T-helper 1 cell (primary cell): Measurements from ENCODE around the gene DEPDC5.

ENCODE experiments used
- DNase-seq, 5 donors: peaks; one replicate each; pipeline ENCODE4 v3.0.0-alpha.2; 2012 to 2020

Gene DEPDC5

GRCh38 chr22:31816750-31817149, 62.9 kb downstream of the DEPDC5 start:
- no peak for DNase-seq

DNA sequence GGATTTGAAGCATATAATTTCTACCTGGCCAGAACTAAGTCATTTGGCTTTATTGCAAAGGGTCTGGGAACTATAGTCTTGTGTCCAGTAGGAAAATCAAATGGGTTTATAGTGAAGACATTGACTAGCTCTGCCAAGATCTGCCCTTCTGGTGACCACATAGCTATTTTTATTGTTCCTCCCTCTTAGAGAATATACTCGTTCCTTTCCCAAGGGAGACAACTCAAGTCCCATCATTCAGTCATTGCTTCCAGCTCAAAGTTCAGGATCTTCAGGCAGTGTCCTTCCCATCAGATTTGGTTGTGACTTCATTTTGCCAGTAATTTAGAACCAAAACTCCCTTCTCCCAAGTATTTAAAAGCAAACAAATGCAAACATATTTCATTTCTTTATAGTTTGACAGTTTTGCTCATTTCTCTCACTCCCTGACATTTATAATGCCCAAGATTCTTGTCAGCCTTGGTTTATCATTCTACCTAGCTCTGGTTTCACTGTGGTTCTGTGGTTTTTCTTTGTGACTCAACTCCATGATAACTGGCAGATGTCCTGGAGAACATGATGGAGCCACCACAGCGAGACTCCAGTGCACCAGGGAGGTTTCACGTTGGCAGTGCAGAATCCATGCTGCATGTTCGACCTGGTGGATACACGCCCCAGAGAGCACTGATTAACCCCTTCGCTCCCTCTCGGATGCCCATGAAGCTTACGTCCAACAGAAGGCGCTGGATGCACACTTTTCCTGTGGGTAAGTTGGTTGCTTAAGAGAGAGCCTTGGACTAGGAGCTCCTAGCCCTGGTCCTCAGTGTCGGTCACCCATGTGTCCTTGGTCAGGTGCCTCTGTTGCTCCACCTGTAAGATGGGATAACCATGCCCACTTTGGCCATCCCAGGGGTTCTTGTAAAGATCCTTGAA, 64.9 kb downstream of the DEPDC5 start:
- DNase-seq = peak in 1 of 5 donors; percentile 25

DNA sequence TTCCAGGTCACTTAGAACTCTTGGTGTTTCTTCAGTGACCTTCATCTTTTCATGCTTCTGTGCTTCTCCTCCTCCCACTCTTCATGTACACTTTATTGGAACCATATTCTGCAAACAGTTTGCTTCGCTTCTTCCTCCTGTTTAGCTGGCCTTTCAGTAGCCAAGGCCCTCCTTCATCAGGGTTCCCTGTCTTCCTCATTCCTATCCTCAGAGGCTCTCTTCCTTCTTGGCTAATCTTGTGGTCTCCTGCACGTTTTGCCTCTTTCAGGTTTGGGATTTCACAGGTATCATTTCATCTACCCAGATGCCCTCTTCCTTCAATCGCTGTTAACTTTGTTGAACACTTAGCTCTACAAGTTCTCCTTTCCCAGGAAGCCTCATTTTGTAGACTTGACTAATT, 66.8 kb downstream of the DEPDC5 start:
- no peak for DNase-seq

GRCh38 chr22:31821572-31821971, 67.8 kb downstream of the DEPDC5 start:
- DNase-seq = no peak

- no peak for DNase-seq
These were observed 68.7 kb downstream of the DEPDC5 start for GRCh38 chr22:31822523-31822922.

DNA sequence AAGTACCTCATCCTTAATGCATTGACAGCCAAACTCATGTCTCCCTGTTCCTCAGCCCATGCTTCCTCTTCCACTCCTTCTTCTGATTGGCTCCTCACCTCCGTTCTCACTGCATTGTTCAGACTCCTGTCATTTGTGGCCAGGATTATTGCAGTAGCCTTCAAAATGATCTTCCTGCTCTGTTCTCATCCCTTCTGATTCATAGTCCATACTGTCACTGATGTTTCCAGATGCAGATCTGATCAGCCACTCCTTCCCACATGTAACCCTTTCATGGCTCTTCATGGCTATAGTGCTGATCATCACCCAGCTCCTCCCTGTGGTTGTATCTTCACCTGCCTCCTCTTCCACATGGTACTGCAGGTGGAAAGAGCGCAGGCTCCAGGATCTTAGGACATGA, 71.7 kb downstream of the DEPDC5 start:
- no peak for DNase-seq

GRCh38 chr22:31826443-31826842, 72.6 kb downstream of the DEPDC5 start:
- DNase-seq = no peak

DNA sequence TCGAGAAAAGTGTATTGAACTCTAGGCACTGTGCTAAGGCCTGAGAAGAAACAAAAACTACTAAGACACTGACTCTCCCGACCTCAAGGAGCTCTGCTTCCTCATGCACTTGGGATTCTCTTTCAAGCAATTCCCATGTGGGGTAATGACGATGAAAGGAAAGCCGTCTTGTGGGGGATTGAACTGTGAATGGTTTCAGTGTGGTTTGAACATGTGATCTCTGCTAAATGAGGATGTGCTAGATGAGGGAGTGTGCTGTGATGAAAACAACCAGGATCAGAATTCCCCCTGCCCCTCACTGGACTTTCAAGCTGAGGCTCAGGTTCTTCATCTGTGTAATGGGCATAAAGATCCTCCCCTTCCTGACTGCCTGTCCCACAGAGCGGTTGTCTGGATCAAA, 74.9 kb downstream of the DEPDC5 start:
- no peak for DNase-seq

DNA sequence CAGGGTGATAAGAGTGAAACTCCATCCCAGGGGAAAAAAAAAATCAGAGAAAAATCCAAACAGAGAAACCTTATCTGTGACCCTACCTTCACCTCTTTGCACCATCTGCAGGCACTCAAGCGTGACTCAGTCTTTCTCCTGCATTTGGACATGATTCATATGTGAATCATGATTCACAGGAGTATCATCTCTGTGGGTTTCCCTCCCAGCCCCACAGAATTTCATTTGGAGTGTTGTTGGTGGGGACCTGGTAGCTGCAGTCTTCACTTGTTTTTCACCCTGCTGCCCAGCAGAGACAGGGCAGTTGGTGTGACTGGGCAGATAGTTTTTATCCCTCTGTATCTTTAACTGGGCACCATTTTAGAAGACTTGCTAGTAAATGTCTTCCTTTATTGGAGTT, 75.7 kb downstream of the DEPDC5 start:
- peak in 1 of 5 donors; percentile 52 for DNase-seq

GRCh38 chr22:31830721-31831070, 76.9 kb downstream of the DEPDC5 start:
- no peak for DNase-seq

GRCh38 chr22:31833930-31834329, 80.1 kb downstream of the DEPDC5 start:
- no peak for DNase-seq

DNA sequence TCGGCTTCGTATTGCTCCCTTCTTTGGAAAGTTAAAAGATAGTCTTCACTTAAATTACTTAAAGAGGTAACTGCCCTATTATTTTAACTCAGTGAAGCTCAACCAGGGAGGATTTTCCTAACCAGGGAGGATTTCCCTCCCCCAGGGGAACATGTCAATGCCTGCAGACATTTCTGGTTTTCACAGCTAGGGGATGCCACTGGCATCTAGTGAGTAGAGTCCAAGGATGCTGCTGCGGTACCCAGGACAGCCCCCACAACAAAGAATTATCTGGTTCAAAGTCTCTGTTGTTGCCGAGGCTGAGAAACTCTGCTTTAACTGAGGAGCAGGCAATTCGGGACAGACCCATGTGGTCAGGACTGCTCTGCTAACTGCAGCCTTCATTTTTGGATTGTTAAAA, 82.2 kb downstream of the DEPDC5 start:
- no peak for DNase-seq

DNA sequence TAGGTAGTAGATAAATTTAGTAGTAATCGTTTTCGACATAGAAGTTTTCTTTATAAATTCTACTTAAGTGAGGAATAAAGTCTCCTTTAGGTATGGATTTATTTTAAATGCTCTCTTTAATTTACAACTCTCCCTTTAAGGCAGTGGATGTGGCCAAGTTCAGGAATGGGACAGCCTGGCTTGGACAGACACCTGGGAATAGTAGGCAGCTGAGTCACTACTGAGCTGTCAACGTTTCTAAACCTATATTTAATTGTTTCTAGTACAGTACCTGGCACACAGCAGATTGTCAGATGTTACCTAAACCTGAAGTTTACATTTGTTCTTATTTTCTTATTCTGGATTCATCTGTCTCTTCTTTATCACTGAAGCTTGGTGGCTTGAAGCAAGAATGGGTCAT, 85.1 kb downstream of the DEPDC5 start:
- no peak for DNase-seq

DNA sequence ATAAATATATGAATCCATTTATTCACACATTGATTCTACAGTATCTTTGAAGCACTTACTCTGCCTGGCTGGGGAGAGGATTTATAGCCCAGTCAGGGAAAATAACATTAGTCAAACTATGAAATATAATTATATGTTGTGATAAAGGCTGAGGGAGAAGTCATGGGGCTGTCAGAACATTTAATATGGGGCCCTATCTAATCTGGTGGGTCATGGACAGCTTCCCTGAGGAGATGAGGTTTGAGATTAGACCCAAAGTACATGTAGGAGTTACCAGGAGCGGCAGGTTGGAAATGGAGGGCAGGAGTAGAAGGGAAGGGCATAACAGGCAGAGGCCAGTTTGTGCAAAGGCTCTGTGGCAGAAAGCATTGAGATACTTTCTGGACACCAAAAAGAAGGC, 86.2 kb downstream of the DEPDC5 start:
- no peak for DNase-seq

GRCh38 chr22:31840585-31840984, 86.8 kb downstream of the DEPDC5 start:
- no peak for DNase-seq

DNA sequence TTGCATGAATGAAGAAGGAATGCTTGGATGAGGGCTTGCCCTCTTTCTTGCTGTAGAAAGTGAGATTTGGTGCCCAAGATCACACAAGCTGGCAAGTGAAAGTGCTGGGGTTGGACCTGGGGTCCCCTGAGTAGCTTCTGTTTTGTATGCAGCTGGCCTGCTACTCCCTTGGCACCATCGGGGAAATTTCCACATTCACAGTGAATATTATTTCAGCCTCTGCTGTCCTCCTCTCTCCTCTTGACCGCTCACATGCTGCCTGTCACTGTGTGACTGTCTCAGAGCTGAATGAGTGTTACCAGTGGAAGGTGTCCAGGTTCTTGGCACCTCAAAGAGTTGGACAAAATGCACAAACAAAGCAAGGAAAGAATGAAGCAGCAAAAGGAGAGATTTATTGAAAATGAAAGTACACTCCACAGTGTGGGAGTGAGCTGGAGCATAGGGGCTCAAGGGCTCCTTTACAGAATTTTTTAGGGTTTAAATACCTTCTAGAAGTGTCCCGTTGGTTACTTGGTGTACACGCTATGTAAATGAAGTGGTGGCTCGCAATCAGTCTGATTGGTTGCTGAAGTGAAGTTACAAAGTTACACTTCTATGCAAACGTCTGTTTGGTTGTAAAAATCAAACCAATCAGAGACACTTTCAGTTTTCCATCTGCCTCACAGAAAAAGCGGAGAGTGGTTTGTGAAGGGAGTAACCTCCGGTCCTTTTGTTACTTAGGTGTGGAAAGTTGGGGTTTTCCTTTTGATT, 87.4 kb downstream of the DEPDC5 start:
- DNase-seq = no peak

DNA sequence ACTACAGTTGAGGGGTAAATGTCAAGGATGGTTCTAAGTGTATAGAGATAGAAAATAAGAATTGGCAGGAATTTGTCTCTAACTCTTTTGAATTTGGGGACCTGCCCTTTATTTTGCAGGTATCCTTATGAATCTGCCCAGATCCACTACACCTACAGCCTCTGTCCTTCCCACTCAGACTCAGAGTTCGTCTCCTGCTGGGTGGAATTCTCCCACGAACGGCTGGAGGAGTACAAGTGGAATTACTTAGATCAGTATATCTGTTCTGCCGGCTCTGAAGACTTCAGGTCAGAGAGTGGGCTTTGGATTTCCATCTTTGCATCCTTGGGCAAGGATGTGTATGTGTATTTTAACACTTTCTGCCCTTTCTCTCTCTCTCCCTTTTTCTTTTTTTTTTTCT, 89.7 kb downstream of the DEPDC5 start:
- DNase-seq = no peak

- no peak for DNase-seq
These were observed 91.1 kb downstream of the DEPDC5 start for GRCh38 chr22:31844941-31845340.

- DNase-seq = no peak
These were observed 92.6 kb downstream of the DEPDC5 start for GRCh38 chr22:31846161-31847115.

DNA sequence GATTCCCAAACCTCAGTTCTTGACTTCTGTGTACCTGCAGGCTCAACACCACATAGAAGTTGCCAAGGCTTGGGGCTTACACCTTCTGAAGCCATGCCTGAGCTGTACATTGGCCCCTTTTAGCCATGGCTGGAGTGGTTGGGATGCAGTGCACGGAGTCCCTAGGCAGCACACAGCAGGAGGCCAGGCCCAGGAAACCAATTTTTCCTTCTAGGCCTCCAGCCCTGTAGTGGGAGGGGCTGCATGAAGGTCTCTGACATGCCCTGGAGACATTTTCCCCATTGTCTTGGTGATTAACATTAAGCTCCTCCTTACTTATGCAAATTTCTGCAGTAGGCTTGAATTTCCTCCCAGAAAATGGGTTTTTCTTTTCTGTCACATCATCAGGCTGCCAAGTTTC, 94.6 kb downstream of the DEPDC5 start:
- no peak for DNase-seq

GRCh38 chr22:31850135-31850534, 96.3 kb downstream of the DEPDC5 start:
- no peak for DNase-seq

DNA sequence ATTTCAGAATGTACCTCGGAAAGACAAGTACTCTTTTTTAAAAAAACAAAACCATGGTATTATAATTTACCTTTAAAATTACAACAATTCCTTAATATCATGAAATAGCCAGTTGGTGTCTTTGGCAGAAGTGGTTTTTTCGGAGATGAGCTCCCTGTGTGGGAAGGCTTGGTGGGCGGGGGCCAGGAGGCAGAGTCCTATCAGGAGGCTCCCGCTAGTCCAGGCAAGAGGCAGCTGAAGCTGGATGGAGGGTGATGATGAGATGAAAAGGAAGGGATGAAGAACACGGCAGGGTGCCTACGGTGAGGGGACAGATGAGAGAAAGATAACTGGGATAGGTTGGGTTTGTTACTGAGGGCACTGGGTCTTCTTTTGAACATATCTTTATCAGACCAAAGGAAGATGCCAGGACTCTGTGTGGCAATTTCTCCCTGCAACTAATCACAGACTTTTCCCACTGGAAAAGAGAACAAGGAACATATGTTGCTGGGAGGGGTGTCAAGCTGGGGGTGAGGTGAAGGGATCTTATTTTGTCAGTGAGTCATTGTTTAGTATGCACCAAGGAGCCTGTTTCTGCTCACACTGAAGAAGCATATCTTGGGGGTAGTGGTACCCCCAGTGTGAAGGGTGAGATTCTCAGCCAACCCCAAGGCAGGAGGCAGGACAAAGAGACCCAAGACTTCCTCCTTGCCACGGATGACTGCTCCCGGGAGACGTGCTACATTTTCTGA, 99.0 kb downstream of the DEPDC5 start:
- no peak for DNase-seq
